ENCODE results near the gene MYADM.

MYADM gene

DNA sequence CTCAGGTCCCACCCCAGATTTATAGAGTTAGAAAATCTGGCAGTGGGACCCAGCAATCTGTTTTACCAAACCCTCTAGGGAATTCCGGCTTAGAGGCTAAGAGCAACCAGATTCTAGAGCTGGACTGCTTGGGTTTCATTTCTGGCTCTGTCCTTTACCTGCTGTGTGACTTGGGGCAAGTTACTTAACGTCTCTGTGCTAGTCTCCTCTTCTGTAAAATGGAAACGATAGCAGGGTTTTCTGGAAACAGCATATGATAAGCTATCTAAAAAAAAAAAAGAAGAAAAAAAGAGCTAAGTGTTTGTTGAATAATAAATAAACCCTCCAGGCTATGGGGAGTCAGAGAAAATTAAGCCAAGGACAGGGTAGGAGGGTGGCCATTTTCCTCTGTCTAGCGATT is 29.8 kb downstream of the MYADM start:
- CTCF ChIA-PET = interaction anchor here (0.8 to 1.4 kb wide), 2 partner anchors 10 to 16 kb away, joined by 3 read pairs; no protein-coding TSS in a partner anchor
- WGBS (ENCODE audit: insufficient coverage) = 86% methylated on average over 2 of the region's 4 CpGs

DNA sequence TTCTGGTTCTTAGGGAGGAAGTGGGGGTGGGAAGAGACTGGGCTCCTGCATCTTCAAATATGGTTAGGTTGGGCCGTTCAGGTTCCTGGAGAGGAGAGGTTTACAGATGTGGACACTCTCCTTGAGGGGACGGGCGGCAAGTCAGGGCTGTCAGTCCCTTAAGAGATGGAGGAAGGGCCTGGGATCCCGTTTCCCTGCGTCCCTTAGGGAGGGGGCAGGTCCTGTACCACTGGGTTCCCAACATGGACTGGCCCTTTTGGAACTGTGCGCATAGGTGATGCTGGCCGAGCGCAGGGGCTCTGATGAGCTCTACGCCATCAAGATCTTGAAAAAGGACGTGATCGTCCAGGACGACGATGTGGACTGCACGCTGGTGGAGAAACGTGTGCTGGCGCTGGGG is 30.5 kb downstream of the MYADM start:
- peaks cover 0 to 53% (median 16%) of the 10 kb centered on the region in 5 experiments for H3K27me3 ChIP-seq (replicated peaks in 2 of 5; ENCODE audit: control insufficient read depth in 4 of 5, insufficient read depth in 5 of 5, low read length in 4 of 5)
- POLR2A ChIA-PET = no interaction called here
- CTCF ChIA-PET = interaction anchor here (1.2 kb wide), 1 partner anchor 9 kb away, joined by 6 read pairs; no protein-coding TSS in a partner anchor
- H3K27ac ChIP-seq (ENCODE audit: insufficient read depth in 1 of 2, low read depth in 1 of 2, low read length in 2 of 2, poor library complexity in 1 of 2, severe bottlenecking in 2 of 2) = no peak overlapping the region
- no peak for DNase-seq
- no peak overlapping the region for H3K4me3 ChIP-seq (ENCODE audit: control insufficient read depth in 1 of 7, extremely low read depth in 1 of 7, insufficient read depth in 4 of 7, low read depth in 2 of 7, low read length in 6 of 7)
- H3K36me3 ChIP-seq (ENCODE audit: control insufficient read depth in 4 of 4, insufficient read depth in 4 of 4, low read length in 3 of 4) = no peaks in the 10 kb centered on the region
- H3K9me3 ChIP-seq (ENCODE audit: control extremely low read depth in 1 of 5, control insufficient read depth in 4 of 5, insufficient read depth in 2 of 5, low read depth in 1 of 5, low read length in 4 of 5) = no peaks in the 10 kb centered on the region
- H3K4me1 ChIP-seq (ENCODE audit: control extremely low read depth in 1 of 4, control insufficient read depth in 4 of 4, insufficient read depth in 4 of 4, low read length in 3 of 4) = no peaks in the 10 kb centered on the region
- WGBS (ENCODE audit: insufficient coverage) = 12% methylated on average over 10 of the region's 16 CpGs

More for the DNA sequence above, 29.8 kb downstream of the MYADM start:
- POLR2A ChIA-PET = no interaction called here
- H3K9me3 ChIP-seq (ENCODE audit: control extremely low read depth in 1 of 5, control insufficient read depth in 4 of 5, insufficient read depth in 2 of 5, low read depth in 1 of 5, low read length in 4 of 5) = no peaks in the 10 kb centered on the region
- H3K4me1 ChIP-seq (ENCODE audit: control extremely low read depth in 1 of 4, control insufficient read depth in 4 of 4, insufficient read depth in 4 of 4, low read length in 3 of 4) = no peaks in the 10 kb centered on the region
- no peak for DNase-seq
- no peak overlapping the region for H3K4me3 ChIP-seq (ENCODE audit: control insufficient read depth in 1 of 7, extremely low read depth in 1 of 7, insufficient read depth in 4 of 7, low read depth in 2 of 7, low read length in 6 of 7)
- H3K27ac ChIP-seq (ENCODE audit: insufficient read depth in 1 of 2, low read depth in 1 of 2, low read length in 2 of 2, poor library complexity in 1 of 2, severe bottlenecking in 2 of 2) = no peak overlapping the region
- H3K36me3 ChIP-seq (ENCODE audit: control insufficient read depth in 4 of 4, insufficient read depth in 4 of 4, low read length in 3 of 4) = no peaks in the 10 kb centered on the region
- peaks cover 0 to 59% (median 16%) of the 10 kb centered on the region in 5 experiments for H3K27me3 ChIP-seq (replicated peaks in 2 of 5; ENCODE audit: control insufficient read depth in 4 of 5, insufficient read depth in 5 of 5, low read length in 4 of 5)

DNA sequence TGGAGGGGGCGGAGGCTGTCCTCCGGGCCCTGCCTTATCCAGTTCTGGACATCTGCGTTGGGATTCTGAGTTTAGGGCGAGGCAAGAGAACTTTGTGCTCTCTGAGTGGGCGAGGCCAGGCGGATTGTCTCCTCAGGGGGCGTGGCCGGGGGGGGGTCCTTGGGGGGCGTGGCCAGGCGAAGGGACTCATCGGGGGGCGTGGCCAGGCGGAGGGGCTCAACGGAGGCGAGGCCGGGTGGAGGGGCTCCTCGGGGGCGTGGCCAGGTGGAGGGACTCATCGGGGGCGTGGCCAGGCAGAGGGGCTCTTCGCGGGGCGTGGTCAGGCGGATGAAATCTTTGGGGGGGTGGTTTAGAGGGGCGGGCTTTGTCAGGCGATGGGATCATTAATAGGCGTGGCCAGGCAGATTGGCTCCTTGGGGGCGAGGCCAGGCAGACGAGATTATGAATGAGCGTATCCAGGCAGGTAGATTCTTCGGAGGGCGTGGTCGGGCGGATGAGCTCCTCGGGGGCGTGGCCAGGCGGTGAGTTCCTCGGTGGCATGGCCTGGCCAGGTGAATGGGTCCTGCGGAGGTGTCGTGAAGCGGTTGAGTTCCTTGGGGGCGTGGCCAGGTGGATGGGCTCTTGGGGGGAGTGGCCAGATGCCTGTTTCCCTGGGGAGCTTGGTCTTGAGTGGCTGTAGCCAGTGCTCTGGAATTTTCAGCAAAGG is 31.1 kb downstream of the MYADM start:
- H3K4me3 ChIP-seq (ENCODE audit: control insufficient read depth in 1 of 7, extremely low read depth in 1 of 7, insufficient read depth in 4 of 7, low read depth in 2 of 7, low read length in 6 of 7) = no peak overlapping the region
- no peaks in the 10 kb centered on the region for H3K9me3 ChIP-seq (ENCODE audit: control extremely low read depth in 1 of 5, control insufficient read depth in 4 of 5, insufficient read depth in 2 of 5, low read depth in 1 of 5, low read length in 4 of 5)
- H3K36me3 ChIP-seq (ENCODE audit: control insufficient read depth in 4 of 4, insufficient read depth in 4 of 4, low read length in 3 of 4) = no peaks in the 10 kb centered on the region
- ChIA-PET POLR2A (no interaction called here), CTCF (interaction anchor here (0.9 to 1.2 kb wide), 2 partner anchors 8 to 126 kb away, joined by 3 to 6 read pairs; no protein-coding TSS in a partner anchor)
- no peak for DNase-seq
- 4% methylated on average over 23 of the region's 42 CpGs for WGBS (ENCODE audit: insufficient coverage)
- H3K4me1 ChIP-seq (ENCODE audit: control extremely low read depth in 1 of 4, control insufficient read depth in 4 of 4, insufficient read depth in 4 of 4, low read length in 3 of 4) = no peaks in the 10 kb centered on the region
- no peak overlapping the region for H3K27ac ChIP-seq (ENCODE audit: insufficient read depth in 1 of 2, low read depth in 1 of 2, low read length in 2 of 2, poor library complexity in 1 of 2, severe bottlenecking in 2 of 2)
- H3K27me3 ChIP-seq (replicated peaks in 2 of 5; ENCODE audit: control insufficient read depth in 4 of 5, insufficient read depth in 5 of 5, low read length in 4 of 5) = peaks cover 0 to 50% (median 16%) of the 10 kb centered on the region in 5 experiments

DNA sequence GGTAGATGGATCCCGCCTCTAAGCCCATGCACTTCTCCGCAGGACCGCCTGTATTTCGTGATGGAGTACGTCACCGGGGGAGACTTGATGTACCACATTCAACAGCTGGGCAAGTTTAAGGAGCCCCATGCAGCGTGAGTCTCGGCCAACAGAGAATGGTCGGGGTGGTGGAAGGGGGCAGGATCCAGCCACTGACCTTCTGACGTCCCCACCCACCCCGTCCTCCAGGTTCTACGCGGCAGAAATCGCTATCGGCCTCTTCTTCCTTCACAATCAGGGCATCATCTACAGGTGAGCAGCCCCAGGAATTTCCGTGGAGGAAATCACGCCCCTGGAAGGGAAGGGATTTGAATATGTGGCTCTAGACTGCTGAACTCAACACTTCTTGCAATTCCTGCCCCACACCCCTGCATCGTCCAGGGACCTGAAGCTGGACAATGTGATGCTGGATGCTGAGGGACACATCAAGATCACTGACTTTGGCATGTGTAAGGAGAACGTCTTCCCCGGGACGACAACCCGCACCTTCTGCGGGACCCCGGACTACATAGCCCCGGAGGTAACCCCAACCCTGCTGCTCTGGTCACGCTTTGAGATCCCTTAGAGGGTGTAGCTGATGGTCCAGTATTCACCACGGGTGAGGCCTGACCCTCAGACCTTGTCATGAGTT is 32.6 kb downstream of the MYADM start:
- Histone ChIP-seq H3K27me3 (replicated peaks in 2 of 5; ENCODE audit: control insufficient read depth in 4 of 5, insufficient read depth in 5 of 5, low read length in 4 of 5) (peaks cover 0 to 56% (median 17%) of the 10 kb centered on the region in 5 experiments), H3K36me3 (ENCODE audit: control insufficient read depth in 4 of 4, insufficient read depth in 4 of 4, low read length in 3 of 4) (no peaks in the 10 kb centered on the region), H3K4me3 (ENCODE audit: control insufficient read depth in 1 of 7, extremely low read depth in 1 of 7, insufficient read depth in 4 of 7, low read depth in 2 of 7, low read length in 6 of 7) (no peak overlapping the region), H3K9me3 (ENCODE audit: control extremely low read depth in 1 of 5, control insufficient read depth in 4 of 5, insufficient read depth in 2 of 5, low read depth in 1 of 5, low read length in 4 of 5) (no peaks in the 10 kb centered on the region), H3K27ac (ENCODE audit: insufficient read depth in 1 of 2, low read depth in 1 of 2, low read length in 2 of 2, poor library complexity in 1 of 2, severe bottlenecking in 2 of 2) (no peak overlapping the region), H3K4me1 (ENCODE audit: control extremely low read depth in 1 of 4, control insufficient read depth in 4 of 4, insufficient read depth in 4 of 4, low read length in 3 of 4) (no peaks in the 10 kb centered on the region)
- no peak for DNase-seq
- 92% methylated on average over 19 of the region's 27 CpGs for WGBS (ENCODE audit: insufficient coverage)
- ChIA-PET POLR2A (no interaction called here), CTCF (no interaction called here)

DNA sequence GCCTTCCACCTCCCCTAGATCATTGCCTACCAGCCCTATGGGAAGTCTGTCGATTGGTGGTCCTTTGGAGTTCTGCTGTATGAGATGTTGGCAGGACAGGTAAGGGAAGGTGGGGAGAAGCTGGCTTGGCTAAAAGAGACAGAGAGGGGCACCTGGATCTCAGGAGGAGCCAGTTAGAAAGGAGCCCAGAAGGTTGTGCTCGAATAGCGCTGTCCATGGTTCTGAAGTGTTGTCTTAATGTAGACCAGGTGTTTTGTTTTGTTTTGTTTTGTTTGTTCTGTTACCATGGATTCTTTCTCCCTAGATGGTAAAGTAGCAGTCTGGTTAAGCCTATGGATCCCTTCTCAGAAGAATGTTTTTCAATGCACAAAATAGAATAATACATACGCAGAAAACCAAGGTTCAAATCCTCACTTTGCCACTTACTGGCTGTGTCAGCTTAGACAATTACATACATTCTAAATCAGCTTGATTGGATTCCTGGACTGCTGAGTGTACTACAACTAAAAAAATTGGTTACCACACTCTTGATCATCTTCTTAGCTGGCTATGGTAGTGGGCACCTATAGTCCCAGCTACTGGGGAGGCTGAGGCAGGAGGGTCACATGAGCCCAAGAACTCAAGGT is 35.5 kb downstream of the MYADM start:
- H3K27me3 ChIP-seq (replicated peaks in 2 of 5; ENCODE audit: control insufficient read depth in 4 of 5, insufficient read depth in 5 of 5, low read length in 4 of 5) = peaks cover 0 to 66% (median 18%) of the 10 kb centered on the region in 5 experiments
- H3K9me3 ChIP-seq (ENCODE audit: control extremely low read depth in 1 of 5, control insufficient read depth in 4 of 5, insufficient read depth in 2 of 5, low read depth in 1 of 5, low read length in 4 of 5) = no peaks in the 10 kb centered on the region
- POLR2A ChIA-PET = no interaction called here
- H3K36me3 ChIP-seq (ENCODE audit: control insufficient read depth in 4 of 4, insufficient read depth in 4 of 4, low read length in 3 of 4) = no peaks in the 10 kb centered on the region
- DNase-seq = peak; percentile 57 to 72 (median 68)
- 36% methylated on average over 3 of the region's 4 CpGs for WGBS (ENCODE audit: insufficient coverage)
- no peak overlapping the region for H3K4me3 ChIP-seq (ENCODE audit: control insufficient read depth in 1 of 7, extremely low read depth in 1 of 7, insufficient read depth in 4 of 7, low read depth in 2 of 7, low read length in 6 of 7)
- CTCF ChIA-PET = interaction anchor here (1.4 kb wide), 1 partner anchor 126 kb away, joined by 3 read pairs; no protein-coding TSS in a partner anchor
- H3K4me1 ChIP-seq (ENCODE audit: control extremely low read depth in 1 of 4, control insufficient read depth in 4 of 4, insufficient read depth in 4 of 4, low read length in 3 of 4) = peaks cover 0 to 7% (median 4%) of the 10 kb centered on the region in 4 experiments
- H3K27ac ChIP-seq (ENCODE audit: insufficient read depth in 1 of 2, low read depth in 1 of 2, low read length in 2 of 2, poor library complexity in 1 of 2, severe bottlenecking in 2 of 2) = no peak overlapping the region

DNA sequence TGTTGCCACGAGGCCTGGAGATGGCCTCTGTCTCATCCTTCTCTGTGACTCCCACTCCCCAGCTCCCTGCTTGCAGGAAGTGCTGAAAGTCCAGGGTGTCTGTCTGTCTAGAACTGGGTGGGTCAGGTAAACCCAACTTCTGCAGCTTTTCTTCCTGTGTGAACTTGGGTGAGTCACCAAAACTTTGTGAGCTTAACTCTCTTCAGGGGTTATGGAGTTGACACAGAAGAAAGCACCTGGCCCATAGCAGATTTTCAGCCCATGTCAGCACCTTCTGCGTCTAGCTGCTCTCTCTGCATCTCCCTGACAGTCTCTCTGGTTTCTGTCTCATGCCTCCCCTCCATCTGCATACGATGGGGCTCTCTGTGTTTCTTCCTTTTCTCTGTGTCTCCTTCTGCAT is 37.2 kb downstream of the MYADM start:
- WGBS (ENCODE audit: insufficient coverage) = 57% methylated on average over 3 of the region's 3 CpGs
- CTCF ChIA-PET = interaction anchor here (1.3 to 1.4 kb wide), 2 partner anchors 96 to 119 kb away, joined by 4 to 10 read pairs; no protein-coding TSS in a partner anchor
- Histone ChIP-seq H3K36me3 (ENCODE audit: control insufficient read depth in 4 of 4, insufficient read depth in 4 of 4, low read length in 3 of 4) (no peaks in the 10 kb centered on the region), H3K9me3 (ENCODE audit: control extremely low read depth in 1 of 5, control insufficient read depth in 4 of 5, insufficient read depth in 2 of 5, low read depth in 1 of 5, low read length in 4 of 5) (no peaks in the 10 kb centered on the region), H3K4me1 (ENCODE audit: control extremely low read depth in 1 of 4, control insufficient read depth in 4 of 4, insufficient read depth in 4 of 4, low read length in 3 of 4) (peaks cover 0 to 13% (median 8%) of the 10 kb centered on the region in 4 experiments), H3K4me3 (ENCODE audit: control insufficient read depth in 1 of 7, extremely low read depth in 1 of 7, insufficient read depth in 4 of 7, low read depth in 2 of 7, low read length in 6 of 7) (no peak overlapping the region), H3K27ac (ENCODE audit: insufficient read depth in 1 of 2, low read depth in 1 of 2, low read length in 2 of 2, poor library complexity in 1 of 2, severe bottlenecking in 2 of 2) (no peak overlapping the region), H3K27me3 (replicated peaks in 2 of 5; ENCODE audit: control insufficient read depth in 4 of 5, insufficient read depth in 5 of 5, low read length in 4 of 5) (peaks cover 0 to 66% (median 24%) of the 10 kb centered on the region in 5 experiments)
- POLR2A ChIA-PET = no interaction called here
- DNase-seq = no peak

Data from common myeloid progenitor, CD34-positive (primary cell).